Cardiac fibroblast (primary cell): ENCODE results near the gene SNUPN.
A peak's percentile ranks its signal among the peaks of the same experiment; 100 is the strongest.

Source experiments
- DNase-seq, 2 donors: peaks; one replicate each; pipeline versions ENCODE4 v3.0.0 to v3.0.0-alpha.2; 2010; ENCODE audit warnings: low read depth in 2 of 2
- H3K4me3 ChIP-seq, 2 donors: replicated peaks in 1 of 2; 1 replicate in 1 of 2; 2 replicates in 1 of 2; pipeline ENCODE4 v1.5.1; 2011; ENCODE audit warnings: low read depth in 2 of 2, low read length in 2 of 2, mild to moderate bottlenecking in 2 of 2, moderate library complexity in 1 of 2
- CTCF ChIP-seq: IDR thresholded peaks from one replicate; pipeline ENCODE4 v1.5.1; 2011; ENCODE audit warnings: low read depth, mild to moderate bottlenecking, low read length, inconsistent platforms

SNUPN gene

GRCh38 chr15:75653347-75653913 lies 27.9 kb upstream of the SNUPN start:
- no peak overlapping the region for H3K4me3 ChIP-seq
- no peak for TF ChIP-seq CTCF
- no peak for DNase-seq

DNA sequence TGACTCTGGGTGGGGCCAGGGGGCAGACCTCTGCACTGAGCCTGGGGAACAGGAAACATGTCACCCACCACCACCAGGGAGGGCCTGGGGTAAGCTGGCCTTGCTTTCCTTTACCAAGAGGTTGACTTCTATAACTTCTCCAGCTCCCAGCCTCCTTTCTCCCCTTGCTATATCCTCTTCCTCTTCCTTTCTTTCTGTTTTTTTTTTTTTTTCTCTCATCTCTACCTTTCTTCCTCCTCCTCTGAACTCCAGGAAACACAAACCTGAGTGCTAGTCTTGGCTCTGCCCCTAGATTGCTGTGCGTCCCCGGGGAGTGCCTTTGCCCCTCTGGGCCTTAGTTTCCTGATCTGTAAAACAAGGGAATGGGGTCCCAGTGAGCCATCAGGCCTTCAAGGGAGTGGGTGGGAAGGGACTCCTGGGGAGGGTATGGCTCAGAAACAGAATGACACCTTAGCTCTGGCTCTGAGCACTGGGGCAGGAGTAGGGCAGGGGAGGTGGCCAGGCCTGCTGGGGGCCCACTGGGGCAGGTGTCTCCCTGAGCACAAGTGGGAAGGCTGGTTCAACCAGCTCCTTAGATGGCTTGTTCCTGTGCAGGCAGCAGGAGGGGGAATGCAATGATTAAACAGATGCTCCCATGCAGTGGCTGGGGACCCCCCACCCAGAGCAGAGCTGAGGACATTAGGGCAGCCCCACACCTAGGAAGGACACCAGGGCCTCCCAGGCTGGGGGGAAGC lies 26.5 kb upstream of the SNUPN start:
- DNase-seq, result no peak
- peak overlapping the region; percentile 36 to 83 for H3K4me3 ChIP-seq
- TF ChIP-seq CTCF, result no peak

GRCh38 chr15:75650908-75651809 lies 25.6 kb upstream of the SNUPN start:
- H3K4me3 ChIP-seq, result peak overlapping the region; percentile 36 to 83
- TF ChIP-seq CTCF, result no peak
- peak; percentile 45 to 52 for DNase-seq

DNA sequence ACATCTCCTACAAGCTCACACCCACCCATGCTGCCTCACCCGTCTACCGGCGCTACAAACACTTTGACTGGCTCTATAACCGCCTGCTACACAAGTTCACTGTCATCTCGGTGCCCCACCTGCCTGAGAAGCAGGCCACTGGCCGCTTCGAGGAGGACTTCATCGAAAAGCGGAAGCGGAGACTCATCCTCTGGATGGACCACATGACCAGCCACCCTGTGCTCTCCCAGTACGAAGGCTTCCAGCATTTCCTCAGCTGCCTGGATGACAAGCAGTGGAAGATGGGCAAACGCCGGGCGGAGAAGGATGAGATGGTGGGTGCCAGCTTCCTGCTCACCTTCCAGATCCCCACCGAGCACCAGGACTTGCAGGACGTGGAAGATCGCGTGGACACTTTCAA lies 24.3 kb upstream of the SNUPN start:
- no peak for DNase-seq
- peak overlapping the region; percentile 36 to 83 for H3K4me3 ChIP-seq
- TF ChIP-seq CTCF, result no peak

DNA sequence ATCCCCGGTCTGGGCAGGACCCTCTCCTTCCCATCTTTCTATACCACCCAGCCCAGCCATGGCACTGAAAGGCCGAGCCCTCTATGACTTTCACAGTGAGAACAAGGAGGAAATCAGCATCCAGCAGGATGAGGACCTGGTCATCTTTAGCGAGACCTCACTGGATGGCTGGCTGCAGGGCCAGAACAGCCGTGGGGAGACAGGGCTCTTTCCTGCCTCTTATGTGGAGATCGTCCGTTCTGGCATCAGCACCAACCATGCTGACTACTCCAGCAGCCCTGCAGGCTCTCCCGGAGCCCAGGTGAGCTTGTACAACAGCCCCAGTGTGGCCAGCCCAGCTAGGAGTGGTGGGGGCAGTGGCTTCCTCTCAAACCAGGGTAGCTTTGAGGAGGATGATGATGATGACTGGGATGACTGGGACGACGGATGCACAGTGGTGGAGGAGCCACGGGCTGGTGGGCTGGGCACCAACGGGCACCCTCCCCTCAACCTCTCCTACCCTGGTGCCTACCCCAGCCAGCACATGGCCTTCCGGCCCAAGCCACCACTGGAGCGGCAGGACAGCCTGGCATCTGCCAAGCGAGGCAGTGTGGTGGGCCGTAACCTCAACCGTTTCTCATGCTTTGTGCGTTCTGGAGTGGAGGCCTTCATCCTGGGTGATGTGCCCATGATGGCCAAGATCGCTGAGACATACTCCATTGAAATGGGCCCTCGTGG lies 23.7 kb upstream of the SNUPN start:
- H3K4me3 ChIP-seq, result peak overlapping the region; percentile 80 to 83
- DNase-seq, result no peak
- no peak for TF ChIP-seq CTCF
